ENCODE measurements around the gene CARF. TPM values are rescaled to one million over a fixed set of nuclear protein-coding genes. Genes with fewer than 3 reads are reported as not detected.
"Not testable (repeated sequence)": the region's sequence is repeated elsewhere in the genome, so short reads cannot be mapped to it uniquely, and the experiment has no call there.

Gene CARF
- total and polyA plus RNA-seq, 2 donors (not counting 1 experiment from before 2014, with no cell fraction given) = 7.2 to 8.6 TPM

DNA sequence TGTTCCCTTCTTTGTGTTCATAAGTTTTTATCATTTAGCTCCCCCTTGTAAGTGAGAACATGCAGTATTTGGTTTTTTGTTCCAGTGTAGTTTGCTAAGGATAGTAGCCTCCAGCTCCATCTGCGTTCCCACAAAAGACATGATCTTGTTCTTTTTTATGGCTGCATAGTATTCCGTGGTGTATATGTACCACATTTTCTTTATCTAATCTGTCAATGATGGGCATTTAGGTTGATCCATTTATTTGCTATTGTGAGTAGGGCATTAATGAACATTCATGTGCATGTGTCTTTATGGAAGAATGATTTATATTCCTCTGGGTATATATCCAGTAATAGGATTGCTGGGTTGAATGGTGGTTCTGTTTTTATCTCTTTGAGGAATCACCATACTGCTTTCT is 33.4 kb downstream of the CARF start:
- Histone ChIP-seq H3K36me3 (ENCODE audit: control insufficient read depth, insufficient read depth, low read length) (no peaks in the 10 kb centered on the region), H3K9me3 (ENCODE audit: control insufficient read depth, insufficient read depth, low read depth, low read length) (no peaks in the 10 kb centered on the region), H3K27ac (ENCODE audit: insufficient read depth, low read length) (no peak overlapping the region), H3K4me2 (ENCODE audit: extremely low read depth, insufficient read depth, low read length) (no peak overlapping the region), H3K79me2 (ENCODE audit: control insufficient read depth, insufficient read depth, low read length) (no peaks in the 10 kb centered on the region), H3K4me1 (ENCODE audit: control insufficient read depth, extremely low read depth, insufficient read depth, low read length) (peaks cover 2% of the 10 kb centered on the region), H2AFZ (ENCODE audit: low read length) (no peak overlapping the region), H4K20me1 (ENCODE audit: control insufficient read depth, extremely low read depth, insufficient read depth, low read length) (no peaks in the 10 kb centered on the region), H3K9ac (ENCODE audit: insufficient read depth, low read length) (no peak overlapping the region), H3K27me3 (ENCODE audit: control insufficient read depth, insufficient read depth, low read length) (no peaks in the 10 kb centered on the region), H3K4me3 (replicated peaks in 1 of 4; ENCODE audit: control extremely low read depth in 1 of 4, insufficient read depth in 1 of 4, low read depth in 3 of 4, low read length in 4 of 4) (no peak overlapping the region)
- DNase-seq (ENCODE audit: low read depth in 2 of 2) = no peak
- TF ChIP-seq, protein P1, sequence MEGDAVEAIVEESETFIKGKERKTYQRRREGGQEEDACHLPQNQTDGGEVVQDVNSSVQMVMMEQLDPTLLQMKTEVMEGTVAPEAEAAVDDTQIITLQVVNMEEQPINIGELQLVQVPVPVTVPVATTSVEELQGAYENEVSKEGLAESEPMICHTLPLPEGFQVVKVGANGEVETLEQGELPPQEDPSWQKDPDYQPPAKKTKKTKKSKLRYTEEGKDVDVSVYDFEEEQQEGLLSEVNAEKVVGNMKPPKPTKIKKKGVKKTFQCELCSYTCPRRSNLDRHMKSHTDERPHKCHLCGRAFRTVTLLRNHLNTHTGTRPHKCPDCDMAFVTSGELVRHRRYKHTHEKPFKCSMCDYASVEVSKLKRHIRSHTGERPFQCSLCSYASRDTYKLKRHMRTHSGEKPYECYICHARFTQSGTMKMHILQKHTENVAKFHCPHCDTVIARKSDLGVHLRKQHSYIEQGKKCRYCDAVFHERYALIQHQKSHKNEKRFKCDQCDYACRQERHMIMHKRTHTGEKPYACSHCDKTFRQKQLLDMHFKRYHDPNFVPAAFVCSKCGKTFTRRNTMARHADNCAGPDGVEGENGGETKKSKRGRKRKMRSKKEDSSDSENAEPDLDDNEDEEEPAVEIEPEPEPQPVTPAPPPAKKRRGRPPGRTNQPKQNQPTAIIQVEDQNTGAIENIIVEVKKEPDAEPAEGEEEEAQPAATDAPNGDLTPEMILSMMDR (conservative IDR thresholded peaks at IDR 0.05 in 1 of 2, IDR thresholded peaks at IDR 0.05 in 1 of 2; ENCODE audit: low read depth in 1 of 2, low read length in 2 of 2) = no peak
- TF ChIP-seq EZH2 (IDR thresholded peaks at IDR 0.05; ENCODE audit: low read length, missing control alignments) = no peak

DNA sequence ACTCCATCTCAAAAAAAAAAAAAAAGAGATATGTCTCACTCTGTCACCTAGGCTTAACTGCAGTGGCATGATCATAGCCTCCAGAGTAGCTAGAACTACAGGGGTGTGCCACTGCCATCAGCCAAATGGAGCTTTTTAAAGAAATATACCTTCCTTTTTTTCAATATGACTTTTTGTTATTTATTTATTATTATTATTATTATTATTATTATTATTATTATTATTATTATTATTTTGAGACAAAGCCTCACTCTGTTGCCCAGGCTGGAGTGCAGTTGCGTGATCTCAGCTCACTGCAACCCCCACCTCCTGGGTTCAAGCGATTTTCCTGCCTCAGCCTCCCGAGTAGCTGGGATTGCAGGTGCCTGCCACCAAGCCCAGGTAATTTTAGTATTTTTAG is 37.3 kb downstream of the CARF start:
- H3K4me3 ChIP-seq (replicated peaks in 1 of 4; ENCODE audit: control extremely low read depth in 1 of 4, insufficient read depth in 1 of 4, low read depth in 3 of 4, low read length in 4 of 4); H3K36me3 ChIP-seq (ENCODE audit: control insufficient read depth, insufficient read depth, low read length); H3K4me1 ChIP-seq (ENCODE audit: control insufficient read depth, extremely low read depth, insufficient read depth, low read length); DNase-seq (ENCODE audit: low read depth in 2 of 2); H3K27me3 ChIP-seq (ENCODE audit: control insufficient read depth, insufficient read depth, low read length); H3K9me3 ChIP-seq (ENCODE audit: control insufficient read depth, insufficient read depth, low read depth, low read length); H3K4me2 ChIP-seq (ENCODE audit: extremely low read depth, insufficient read depth, low read length); H3K79me2 ChIP-seq (ENCODE audit: control insufficient read depth, insufficient read depth, low read length); H2AFZ ChIP-seq (ENCODE audit: low read length); H3K9ac ChIP-seq (ENCODE audit: insufficient read depth, low read length); H3K27ac ChIP-seq (ENCODE audit: insufficient read depth, low read length); H4K20me1 ChIP-seq (ENCODE audit: control insufficient read depth, extremely low read depth, insufficient read depth, low read length): not testable (repeated sequence)

DNA sequence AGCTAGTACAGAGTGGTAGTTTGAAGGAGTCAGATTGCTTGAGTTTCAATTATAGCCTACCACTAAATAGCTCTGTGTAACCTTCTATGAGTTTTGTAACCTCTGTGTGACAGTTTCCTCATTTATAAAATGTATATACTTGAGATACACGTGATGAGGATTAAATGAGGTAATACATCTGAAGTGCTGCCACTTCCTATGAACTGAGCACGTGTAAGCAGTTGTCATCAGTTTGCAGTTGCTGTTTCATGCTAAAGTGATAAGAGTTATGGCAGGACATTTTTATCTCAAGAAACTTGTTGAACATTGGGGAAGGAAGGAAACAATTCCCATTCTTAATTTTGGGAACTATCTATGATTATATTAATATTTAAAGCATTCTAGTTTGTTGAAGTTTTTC is 38.5 kb downstream of the CARF start:
- Histone ChIP-seq H3K9ac (ENCODE audit: insufficient read depth, low read length) (no peak overlapping the region), H2AFZ (ENCODE audit: low read length) (no peak overlapping the region), H4K20me1 (ENCODE audit: control insufficient read depth, extremely low read depth, insufficient read depth, low read length) (no peaks in the 10 kb centered on the region), H3K36me3 (ENCODE audit: control insufficient read depth, insufficient read depth, low read length) (no peaks in the 10 kb centered on the region), H3K9me3 (ENCODE audit: control insufficient read depth, insufficient read depth, low read depth, low read length) (no peaks in the 10 kb centered on the region), H3K27me3 (ENCODE audit: control insufficient read depth, insufficient read depth, low read length) (no peaks in the 10 kb centered on the region), H3K4me3 (replicated peaks in 1 of 4; ENCODE audit: control extremely low read depth in 1 of 4, insufficient read depth in 1 of 4, low read depth in 3 of 4, low read length in 4 of 4) (no peak overlapping the region), H3K4me1 (ENCODE audit: control insufficient read depth, extremely low read depth, insufficient read depth, low read length) (no peaks in the 10 kb centered on the region), H3K27ac (ENCODE audit: insufficient read depth, low read length) (no peak overlapping the region), H3K4me2 (ENCODE audit: extremely low read depth, insufficient read depth, low read length) (no peak overlapping the region), H3K79me2 (ENCODE audit: control insufficient read depth, insufficient read depth, low read length) (no peaks in the 10 kb centered on the region)
- peak in 1 of 2 donors; percentile 16 for DNase-seq (ENCODE audit: low read depth in 2 of 2)
- no peak for TF ChIP-seq EZH2 (IDR thresholded peaks at IDR 0.05; ENCODE audit: low read length, missing control alignments)
- TF ChIP-seq, protein P1 (conservative IDR thresholded peaks at IDR 0.05 in 1 of 2, IDR thresholded peaks at IDR 0.05 in 1 of 2; ENCODE audit: low read depth in 1 of 2, low read length in 2 of 2) = no peak

Data from fibroblast of lung (primary cell).